ENCODE measurements around the gene GPHB5.

GPHB5 gene

DNA sequence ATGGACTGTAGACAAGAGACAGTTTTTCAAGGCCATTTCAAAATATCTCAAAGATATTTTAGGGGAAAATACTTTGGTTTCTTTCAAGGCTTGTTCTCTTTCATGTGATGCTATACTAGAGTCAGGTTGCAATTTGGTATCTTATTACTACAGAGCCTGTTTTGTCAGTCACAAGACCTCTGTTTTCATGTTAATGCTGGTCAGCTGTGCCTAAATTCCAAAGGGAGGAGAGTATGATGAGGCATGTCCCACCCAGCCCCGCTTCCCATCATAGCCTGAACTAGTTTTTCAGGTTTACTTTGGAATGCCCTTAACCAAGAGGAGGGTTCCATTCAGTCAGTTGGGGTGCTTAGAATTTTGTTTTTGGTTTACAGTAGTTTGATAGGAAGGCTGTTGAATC, 52.6 kb downstream of the GPHB5 start:
- H3K27me3 ChIP-seq (replicated peaks; ENCODE audit: insufficient read depth, low read length): no peaks in the 10 kb centered on the region
- no peaks in the 10 kb centered on the region for H3K9me3 ChIP-seq (replicated peaks; ENCODE audit: insufficient read depth, low read length)
- no peak overlapping the region for H3K4me3 ChIP-seq (ENCODE audit: low read length)
- TF ChIP-seq EZH2 (optimal IDR thresholded peaks at IDR 0.05; ENCODE audit: low read depth, low read length) (no peak), EZH2phosphoT487 (IDR thresholded peaks at IDR 0.05; ENCODE audit: low read length) (no peak), CTCF (IDR thresholded peaks at IDR 0.05; ENCODE audit: low read length) (no peak)
- no peak overlapping the region for H3K4me2 ChIP-seq (ENCODE audit: low read depth, low read length)
- no peaks in the 10 kb centered on the region for H3K9me2 ChIP-seq (replicated peaks; ENCODE audit: insufficient read depth, low read length)
- H3K27ac ChIP-seq (ENCODE audit: low read length): no peak overlapping the region
- no peak overlapping the region for H2AFZ ChIP-seq (ENCODE audit: low read length)
- H3F3A ChIP-seq (ENCODE audit: insufficient read depth, low read length): no peaks in the 10 kb centered on the region
- no peaks in the 10 kb centered on the region for H3K36me3 ChIP-seq (replicated peaks; ENCODE audit: insufficient read depth, low read length)
- no peaks in the 10 kb centered on the region for H3K4me1 ChIP-seq (ENCODE audit: low read length)
- no peaks in the 10 kb centered on the region for H3K79me2 ChIP-seq (ENCODE audit: low read length)
- no peak overlapping the region for H3K9ac ChIP-seq (ENCODE audit: low read length)
- H4K20me1 ChIP-seq (ENCODE audit: insufficient read depth, low read length): no peaks in the 10 kb centered on the region
- no peak for DNase-seq
